Activated CD4-positive, alpha-beta T cell treated with anti-CD3 and anti-CD28 coated beads, Interleukin-2, amount 50 U/mL, for 4 hours (primary cell): ENCODE data around the gene ZP4.

Experiments used
- DNase-seq, 2 experiments: peaks; one replicate each; pipeline ENCODE4 v3.0.0-alpha.2; 2020

The ZP4 gene, protein sequence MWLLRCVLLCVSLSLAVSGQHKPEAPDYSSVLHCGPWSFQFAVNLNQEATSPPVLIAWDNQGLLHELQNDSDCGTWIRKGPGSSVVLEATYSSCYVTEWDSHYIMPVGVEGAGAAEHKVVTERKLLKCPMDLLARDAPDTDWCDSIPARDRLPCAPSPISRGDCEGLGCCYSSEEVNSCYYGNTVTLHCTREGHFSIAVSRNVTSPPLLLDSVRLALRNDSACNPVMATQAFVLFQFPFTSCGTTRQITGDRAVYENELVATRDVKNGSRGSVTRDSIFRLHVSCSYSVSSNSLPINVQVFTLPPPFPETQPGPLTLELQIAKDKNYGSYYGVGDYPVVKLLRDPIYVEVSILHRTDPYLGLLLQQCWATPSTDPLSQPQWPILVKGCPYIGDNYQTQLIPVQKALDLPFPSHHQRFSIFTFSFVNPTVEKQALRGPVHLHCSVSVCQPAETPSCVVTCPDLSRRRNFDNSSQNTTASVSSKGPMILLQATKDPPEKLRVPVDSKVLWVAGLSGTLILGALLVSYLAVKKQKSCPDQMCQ

DNA sequence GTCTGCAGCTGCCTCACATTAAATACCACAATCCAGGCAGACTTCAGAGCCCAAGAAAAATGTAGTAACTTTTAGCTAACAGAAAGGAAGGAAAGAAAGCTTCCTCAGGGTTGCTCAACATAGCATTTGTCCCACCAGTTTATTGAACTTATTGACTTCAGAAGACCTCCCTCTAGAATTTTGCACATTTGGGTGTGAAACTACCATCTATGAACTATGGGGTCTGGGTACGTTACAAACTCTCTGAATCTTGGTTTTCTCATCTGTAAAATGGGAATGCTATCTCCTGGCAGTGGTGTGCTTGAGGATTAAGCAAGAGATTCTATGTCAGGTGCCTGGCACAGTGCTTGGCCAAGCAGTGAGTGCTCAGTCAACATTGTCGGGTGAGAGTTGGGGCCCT is at the start of gene ZP4:
Gene ZP4 (minus strand): TSS at position 101 of the 400 bp plus-strand sequence. CDS start 287 bp downstream, outside the sequence.
- DNase-seq, result no peak

DNA sequence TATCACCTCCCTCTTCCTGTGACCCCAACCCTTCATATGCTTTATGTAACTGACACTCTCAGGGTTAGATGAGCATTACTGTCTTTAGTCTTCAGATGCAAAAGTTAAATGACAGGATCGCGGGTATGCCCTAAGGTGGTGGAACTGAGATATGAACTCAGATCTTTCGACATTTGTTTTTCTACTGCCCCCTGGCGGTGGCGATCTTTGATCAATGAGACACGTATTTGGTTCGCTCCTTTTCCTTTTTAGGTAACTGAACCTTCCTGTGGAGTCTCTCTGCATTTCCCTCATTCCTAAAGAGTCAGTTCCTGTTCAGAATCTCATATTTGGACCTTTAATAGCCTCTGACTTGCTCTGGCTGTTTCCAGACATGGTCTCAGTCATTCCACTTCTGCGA is 47.8 kb upstream of the ZP4 start:
- no peak for DNase-seq

DNA sequence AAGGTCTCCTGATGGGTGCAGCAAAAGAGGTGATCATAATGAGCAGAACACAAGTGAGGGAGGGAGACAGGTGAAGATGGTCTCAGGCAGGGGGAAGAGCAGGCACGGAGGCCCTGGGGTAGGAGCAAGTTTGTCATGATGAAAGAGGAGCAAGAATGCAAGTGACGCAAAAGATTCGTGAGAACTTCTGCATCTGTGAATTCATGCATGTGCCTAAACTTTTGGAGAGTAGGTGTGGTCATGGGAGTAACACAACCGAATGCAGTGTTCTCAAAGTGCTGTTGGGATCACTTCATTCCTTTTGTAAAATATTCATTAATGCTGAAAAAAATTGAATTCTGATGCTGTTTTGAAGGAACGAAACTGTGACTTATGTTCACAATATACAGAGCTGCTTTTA is 47.3 kb upstream of the ZP4 start:
- DNase-seq, result no peak

DNA sequence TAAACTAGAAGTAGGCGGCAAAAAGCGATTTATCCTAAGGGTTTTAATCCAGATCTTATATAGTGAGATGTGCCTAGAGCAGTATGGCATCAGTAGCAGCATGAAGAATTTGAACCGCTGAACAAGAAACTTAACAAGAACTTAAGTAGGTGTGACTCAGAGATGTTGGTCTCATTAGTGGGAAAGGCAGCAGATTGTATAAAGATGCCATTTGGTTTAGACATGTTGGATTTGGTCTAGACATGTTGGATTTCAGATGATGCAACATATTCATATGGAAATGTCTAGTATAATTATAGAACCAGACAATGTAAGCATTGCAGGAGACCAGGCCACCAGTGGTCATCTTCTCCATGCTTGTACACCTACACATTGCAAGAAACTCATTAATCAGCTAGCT is 42.1 kb upstream of the ZP4 start:
- no peak for DNase-seq

DNA sequence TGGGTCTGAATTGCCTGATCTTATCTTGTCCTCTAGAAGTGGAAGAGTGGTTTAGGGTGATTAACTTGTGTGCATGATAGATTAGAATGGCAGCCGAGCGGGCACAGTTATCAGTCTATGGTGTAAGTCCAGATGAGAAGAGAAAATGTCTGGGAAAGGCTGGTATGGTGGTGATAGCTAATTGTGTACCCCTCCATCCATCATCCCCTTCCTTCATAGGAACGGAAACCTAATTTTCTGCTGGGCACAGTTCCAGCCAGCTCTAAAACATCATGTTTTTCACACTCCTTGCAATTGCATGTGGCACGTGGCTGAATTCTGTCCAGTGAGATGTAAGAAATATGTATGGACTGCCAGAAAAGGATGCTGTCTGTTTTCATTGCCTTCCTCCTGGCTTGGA is 40.9 kb upstream of the ZP4 start:
- DNase-seq, result no peak

DNA sequence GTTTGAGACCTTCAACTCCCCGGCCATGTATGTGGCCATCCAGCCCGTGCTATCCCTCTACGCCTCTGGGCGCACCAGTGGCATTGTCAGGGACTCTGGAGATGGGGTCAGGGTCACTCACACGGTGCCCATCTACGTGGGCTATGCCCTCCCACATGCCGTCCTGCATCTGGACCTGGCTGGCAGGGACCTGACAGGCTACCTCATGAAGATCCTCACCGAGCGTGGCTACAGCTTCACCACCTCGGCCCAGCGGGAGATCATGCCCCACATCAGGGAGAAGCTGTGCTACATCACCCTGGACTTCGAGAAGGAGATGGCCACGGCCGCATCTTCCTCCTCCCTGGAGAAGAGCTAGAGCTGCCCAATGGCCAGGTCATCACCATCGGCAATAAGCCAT is 36.5 kb upstream of the ZP4 start:
- no peak for DNase-seq

DNA sequence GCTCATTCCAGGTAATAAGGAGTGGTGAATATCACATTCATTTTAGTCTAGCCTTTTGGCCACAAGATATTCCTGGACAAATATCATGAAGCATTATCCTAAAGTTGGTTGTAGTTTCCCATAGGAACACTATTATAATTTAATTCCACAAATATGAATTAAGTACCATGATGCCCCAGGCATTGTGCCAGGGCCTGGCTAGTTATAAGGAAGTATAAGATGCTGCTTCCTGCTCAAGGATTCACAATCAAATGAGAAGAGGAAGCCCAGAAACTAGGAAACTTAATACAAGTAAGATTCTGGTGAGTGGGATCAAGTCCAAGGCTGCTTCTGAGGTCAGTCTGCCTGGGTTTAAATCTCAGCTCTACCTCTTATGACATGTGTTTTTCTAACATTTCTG is 30.6 kb upstream of the ZP4 start:
- DNase-seq, result no peak

DNA sequence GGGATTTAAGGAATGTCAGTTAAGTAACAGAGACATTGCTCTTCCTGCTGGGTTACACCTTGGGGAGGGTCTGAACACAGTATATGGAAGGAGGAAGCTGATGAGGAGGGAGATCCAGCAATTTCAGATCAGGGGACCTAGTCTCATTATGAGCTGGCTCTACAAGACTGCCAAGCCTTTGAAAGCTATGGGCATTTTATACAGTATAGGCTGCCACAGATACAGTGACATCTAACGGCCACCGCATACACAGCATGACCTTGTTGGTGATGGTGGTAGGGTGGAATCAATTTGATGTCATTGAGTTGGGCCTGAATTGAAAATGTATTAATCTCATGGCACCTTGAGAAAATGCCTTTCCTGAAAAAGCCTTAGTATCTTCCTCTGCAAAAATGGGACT is 22.6 kb upstream of the ZP4 start:
- no peak for DNase-seq

DNA sequence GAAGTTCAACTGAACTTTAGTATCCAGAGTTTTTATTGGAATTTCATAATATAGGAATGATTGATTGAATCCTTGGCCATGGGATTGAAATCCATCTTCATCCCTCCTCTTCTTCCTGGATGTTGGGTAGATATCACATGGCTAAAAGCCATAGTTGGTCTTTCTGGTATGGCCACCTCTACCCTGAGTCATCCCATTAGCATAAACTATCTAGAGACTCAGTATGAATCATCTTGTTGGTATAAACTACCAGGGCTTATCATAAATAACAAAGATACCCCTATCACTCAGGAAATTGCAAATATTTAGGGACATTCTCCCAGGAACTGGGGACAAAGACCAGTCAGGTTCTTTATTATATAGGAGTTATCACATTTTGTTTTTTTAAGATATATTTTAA is 21.2 kb upstream of the ZP4 start:
- no peak for DNase-seq

DNA sequence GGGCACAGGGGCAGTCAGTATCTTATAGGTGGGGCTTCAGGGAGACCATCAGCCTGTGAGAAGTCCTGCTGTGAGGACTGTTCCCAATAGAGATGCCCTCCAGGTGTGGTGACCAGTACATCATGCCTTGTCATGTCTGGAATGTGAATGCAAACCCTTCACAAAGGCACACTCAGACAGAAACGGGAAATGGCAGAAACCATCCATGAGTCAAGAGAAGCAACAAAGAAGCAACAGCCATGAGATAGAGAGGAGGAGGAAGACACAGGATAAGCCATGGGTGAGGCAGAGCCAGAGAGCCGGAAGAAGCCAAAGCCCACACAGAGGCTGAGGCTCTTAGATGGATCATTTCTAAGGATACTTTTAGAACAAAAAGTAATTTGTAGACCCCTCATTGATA is 20.1 kb upstream of the ZP4 start:
- DNase-seq, result no peak

DNA sequence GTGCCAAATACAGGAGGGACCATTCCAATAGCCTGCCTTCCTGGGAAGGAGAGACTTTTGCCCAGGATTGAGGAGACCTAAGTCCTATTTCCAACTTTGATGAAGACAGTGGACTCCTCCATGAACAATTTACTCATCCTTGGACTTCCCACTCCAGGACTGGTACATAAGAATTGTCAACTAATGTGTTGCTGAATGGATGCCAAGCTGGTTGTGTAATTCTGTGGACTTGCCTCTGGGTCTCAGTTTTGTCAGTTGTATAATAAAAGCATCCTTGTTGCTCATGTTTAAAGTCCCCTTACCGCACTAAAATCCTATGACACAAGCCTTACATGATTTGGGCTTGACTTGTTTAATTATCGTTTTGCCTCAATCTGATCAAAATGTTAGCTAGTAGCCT is 13.2 kb upstream of the ZP4 start:
- no peak for DNase-seq

DNA sequence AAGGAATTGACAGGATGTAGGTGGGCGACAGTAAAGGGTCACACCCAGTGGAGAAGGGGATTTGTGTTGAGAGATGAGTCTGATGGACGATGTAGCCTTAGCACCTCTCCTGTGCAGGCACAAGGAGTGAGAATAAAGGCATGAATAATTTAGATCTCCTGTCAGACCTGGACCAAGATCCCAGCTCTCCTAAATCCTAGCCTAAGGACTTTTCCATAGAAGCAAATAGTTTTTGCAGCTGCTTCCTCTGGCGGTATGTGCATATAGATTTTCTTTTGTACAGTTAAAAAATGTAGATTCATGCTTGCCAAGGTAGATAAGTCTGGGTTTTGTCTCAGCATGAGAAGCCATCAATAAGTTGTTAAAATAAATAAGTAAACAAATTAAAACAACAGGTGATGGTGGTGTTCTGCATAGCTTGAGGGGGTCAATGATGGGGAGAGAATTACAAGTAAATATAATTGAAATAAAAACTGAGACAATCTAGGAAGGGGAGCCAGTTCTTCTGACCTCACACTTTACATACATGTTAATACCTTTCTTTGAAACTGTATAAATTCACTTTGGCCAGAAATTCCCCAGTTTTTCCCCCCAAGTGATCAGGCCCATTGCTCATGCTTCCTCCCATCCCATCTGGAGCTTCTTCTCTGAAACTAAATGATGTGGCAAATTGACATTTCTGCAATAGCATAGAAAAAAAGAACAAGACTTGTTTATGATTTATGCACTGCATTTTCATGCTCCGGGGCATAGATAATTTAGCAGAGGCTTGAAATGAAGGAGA is 12.4 kb upstream of the ZP4 start:
- no peak for DNase-seq

DNA sequence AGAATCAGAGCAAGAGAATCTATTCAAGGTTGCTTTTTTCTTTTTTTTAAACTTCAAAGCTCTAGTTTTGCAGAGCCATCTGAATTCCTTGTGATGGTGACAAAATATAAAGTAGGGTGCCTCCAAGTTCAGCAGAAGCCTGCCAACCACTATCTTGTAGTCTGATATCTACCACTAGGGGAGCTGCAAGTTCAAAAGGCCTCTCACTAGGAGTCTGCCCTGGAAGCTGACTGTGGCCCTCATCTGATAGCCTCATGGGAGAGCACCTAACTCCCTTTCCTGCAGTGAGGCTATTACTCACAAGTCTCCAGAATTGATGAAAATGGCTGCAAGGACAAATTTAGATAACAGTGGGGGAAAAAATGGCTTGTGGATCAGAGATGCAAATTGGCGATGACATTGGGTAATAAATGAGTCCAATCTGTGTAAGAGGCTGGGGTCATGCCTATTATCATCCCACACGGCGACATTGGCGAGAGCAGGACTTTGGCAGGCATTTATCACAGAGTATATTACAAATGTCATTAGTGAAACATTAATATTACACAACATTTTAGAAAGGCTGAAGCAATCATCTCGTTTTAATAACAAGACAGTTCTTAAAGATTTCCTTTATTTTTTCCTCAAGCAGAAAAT is 10.7 kb upstream of the ZP4 start:
- DNase-seq, result no peak

DNA sequence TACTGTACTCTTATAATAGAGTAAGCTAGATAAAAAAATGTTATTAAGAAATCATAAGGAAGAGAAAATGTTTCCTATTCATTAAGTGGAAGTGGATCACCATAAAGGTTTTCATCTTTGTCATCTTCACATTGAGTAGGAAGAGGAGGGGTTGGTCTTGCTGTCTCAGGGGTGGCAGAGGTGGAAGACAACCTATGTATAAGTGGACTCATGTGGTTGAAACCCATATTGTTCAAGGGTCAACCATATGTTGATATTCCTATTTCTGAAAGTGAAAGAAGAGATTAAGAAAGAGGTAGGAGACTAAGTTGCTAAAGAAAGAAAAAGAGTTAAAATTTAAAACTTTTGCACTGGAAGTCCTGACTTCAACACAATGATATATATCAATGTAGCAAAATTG is 4.9 kb upstream of the ZP4 start:
- no peak for DNase-seq

DNA sequence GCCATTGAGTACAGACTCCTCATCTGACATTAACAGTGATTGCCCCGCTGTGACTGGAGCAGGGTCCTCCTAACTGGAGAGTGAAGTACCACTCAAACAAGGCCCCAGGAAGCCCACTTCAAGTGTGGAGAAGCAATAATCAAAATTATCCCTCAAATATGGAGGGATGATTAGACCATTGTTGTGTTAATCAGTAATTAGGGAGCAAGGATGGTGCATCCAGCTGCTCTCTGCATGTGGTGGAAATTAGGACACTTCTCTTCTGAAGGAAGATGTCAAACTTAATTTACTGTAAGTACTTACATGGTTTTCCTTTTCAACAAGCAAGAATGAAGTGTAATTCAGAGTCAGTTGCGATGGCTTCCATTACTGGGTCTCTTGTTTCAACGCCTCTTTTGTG is 3.4 kb upstream of the ZP4 start:
- DNase-seq, result no peak

DNA sequence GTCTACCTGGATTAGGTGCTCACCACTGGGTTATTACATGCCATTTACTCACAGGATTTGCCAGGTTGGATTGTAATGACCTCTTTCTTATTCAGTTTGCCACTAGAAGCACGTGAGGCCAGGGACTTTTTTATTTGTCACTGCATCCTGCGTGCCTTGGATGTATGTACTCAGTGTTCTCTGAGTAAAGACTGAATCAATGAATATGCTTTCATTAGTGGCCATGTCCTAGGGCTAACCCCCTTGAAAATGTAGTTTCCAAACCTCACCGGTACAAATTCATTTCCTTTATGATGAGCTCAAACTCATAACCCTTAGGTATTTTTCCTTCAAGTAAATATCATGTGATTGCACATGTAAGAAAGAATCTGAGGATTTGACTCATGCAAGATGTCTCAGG is 1.3 kb upstream of the ZP4 start:
- no peak for DNase-seq

DNA sequence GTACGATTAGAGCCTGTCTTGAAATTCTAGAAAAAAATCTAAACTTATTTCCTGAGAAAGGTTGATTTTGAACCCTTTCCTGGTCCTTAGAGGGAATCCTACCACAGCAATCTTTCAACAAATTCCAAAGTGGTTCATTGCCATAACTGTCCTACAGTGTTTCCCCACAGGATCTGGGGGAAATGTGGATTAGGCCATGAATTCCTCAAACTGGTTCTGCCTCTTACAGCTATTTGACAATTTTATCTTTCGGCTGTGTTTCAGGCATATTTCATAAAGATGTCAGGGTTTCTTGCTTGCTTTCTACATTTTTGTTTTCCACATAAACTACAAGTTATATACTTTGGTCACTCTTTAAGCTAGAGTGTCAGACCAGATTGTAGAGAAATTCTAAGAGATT is 544 bp upstream of the ZP4 start:
- DNase-seq, result no peak

DNA sequence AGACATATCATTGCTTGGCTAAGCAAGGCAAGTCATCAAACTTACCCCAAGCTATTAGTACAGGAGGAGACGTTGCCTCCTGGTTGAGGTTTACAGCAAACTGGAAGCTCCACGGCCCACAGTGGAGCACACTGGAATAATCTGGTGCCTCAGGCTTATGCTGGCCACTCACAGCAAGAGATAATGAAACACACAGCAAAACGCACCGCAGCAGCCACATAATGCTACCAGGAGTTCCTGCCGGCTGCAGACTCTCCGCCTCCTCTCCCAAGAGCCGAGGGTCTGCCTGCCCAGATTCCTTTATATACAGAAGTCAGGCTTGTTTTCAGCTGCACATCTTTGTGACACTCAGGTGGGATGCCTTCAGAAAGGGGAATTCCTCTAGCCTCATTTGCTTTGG is 306 bp downstream of the ZP4 start:
- DNase-seq, result no peak

DNA sequence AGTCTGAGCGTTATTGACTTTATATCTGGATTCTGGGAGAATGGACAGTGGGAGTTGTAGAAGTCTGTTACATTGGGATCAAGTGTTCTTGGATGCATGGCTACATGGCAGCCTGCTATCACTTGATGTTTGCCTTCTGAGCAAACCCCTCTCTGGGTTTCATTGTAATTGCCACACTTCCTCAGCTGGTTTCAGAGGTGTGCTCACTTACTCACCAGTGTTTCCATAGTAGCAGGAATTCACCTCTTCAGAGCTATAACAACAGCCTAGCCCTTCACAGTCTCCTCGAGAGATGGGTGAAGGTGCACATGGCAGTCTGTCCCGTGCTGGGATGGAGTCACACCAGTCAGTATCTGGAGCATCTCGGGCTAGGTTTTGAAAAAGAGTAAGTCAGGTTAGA is 2.6 kb downstream of the ZP4 start:
- DNase-seq, result no peak

DNA sequence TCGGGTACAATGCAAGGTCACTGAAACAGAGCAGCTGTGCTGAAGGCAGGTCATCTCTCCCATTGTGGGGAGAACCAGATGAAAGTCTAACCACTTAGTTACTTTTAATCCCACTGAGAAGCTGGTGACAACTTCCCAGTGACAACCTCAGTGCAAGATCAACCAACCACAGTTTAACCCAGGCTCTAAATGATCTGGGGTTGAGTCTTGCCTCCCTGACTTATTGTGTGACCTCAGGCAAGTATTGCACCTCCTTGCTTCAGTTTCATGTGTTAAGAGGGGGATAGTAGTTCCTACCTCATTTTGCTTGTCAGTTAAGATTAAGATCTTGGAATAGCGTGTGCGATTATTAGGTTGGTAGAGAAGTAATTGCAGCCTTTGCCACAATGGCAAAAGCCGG is 3.2 kb downstream of the ZP4 start:
- DNase-seq, result no peak

DNA sequence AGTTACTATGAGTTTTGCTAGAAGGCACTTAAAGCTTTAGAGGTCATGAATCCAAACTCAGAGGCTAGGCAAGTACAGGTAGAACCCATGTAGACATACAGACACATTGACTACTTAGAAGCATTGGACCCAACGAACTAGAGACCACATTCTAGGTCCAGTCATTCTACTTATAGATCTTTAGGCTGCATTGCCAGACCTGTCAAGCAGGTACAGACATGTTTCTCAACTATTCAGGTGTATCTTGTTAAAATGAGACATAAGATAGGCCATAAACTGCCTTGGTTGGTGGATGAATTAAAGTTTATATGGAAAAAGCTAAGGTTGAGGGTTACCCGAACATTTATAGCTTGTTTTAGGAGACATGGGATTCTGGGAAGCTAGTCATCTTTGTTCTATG is 6.5 kb downstream of the ZP4 start:
- no peak for DNase-seq

DNA sequence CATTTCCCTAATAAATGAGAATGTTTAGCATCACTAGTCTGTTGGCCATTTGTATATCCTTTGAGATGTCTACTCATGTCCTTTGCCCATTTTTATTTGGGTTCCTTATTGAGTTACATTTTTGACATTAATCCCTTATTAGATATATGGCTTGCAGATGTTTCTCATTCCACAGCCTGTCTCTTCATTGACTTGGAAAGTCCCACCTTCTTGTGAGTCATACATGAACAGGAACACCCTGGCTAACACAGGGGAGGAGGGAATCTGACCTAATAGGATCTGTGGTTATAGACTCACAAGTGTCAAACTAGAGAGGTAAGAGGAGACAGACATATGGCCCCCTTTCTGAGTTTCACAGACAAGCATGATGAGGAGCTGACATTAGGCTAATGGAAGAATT is 11.5 kb downstream of the ZP4 start:
- no peak for DNase-seq

DNA sequence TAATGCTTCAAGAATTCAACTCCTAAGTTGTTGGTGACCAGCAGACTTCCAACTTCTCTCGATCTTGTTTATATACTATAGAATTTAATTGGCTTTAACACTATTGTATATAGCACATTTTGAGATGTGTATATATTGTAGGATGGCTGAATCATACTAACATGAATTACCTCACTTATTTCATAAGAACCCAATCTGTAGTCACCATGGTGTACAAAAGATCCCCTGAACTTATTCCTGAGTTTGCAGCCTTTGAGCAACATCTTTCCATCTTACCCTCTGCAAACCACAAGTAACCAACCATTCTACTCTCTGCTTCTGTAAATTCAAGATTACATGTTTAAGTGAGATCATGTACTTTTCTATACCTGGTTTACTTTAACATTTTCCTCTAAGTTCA is 12.3 kb downstream of the ZP4 start:
- no peak for DNase-seq

DNA sequence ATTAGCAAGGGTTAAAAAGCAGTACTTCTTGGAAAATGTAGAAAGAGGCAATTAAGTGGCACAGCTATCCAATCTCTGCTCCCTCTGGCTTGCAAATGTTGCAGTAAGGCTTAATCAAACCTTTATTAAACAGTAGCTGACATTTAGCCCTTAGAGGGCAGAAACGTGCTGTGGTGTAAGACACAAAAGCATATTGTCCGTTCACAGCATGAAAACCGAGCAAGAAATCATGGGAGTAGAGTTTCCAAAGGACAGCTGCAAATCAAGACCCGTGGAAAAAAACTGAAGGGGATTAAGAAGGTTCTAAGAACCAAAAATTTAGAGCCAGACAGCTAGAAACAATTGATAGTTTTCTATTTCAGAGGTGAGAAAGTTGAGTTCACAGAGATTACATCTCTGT is 13.1 kb downstream of the ZP4 start:
- DNase-seq, result no peak
